Stimulated activated CD8-positive, alpha-beta memory T cell treated with anti-CD3 and anti-CD28 coated beads, Interleukin-4, amount 100 ng/mL, for 48 hours (primary cell): ENCODE results near the gene ACE.

Experiments used
- DNase-seq: peaks from one replicate; pipeline ENCODE4 v3.0.0-alpha.2; 2020

The ACE gene

DNA sequence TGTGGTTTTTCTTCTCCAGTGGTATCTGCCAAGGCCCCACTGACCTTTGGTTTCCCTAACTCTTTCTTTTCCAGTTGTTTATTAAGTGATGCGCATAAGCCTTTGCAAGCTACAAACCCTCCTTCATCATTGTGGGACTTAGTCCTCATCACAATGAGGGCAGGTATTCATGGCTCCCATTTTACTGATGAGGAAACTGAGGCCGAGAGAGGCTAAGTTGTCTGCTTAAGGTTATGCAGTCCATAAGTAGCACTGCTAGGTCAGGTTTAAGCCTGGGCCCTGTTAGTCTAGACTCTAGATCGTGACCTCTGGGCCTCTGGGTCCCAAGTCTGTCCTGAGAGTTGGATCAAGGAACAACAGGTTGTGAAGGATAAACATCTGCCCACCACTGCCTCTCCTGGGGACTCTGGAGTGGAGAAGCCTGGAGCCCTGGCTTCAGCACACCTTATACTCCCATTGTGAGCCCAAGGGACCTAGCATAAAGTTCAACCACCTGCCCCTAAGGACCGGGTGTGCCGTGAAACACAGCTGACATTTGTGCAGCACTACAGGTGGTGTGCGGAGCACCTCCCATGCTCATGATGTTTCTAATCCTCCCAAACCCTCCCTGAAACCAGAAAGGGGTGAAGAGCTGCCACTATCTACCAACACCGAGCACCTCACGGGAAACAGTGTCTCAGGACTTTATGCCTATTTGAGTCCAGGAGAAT is 41.1 kb downstream of the ACE start:
- DNase-seq, result no peak

DNA sequence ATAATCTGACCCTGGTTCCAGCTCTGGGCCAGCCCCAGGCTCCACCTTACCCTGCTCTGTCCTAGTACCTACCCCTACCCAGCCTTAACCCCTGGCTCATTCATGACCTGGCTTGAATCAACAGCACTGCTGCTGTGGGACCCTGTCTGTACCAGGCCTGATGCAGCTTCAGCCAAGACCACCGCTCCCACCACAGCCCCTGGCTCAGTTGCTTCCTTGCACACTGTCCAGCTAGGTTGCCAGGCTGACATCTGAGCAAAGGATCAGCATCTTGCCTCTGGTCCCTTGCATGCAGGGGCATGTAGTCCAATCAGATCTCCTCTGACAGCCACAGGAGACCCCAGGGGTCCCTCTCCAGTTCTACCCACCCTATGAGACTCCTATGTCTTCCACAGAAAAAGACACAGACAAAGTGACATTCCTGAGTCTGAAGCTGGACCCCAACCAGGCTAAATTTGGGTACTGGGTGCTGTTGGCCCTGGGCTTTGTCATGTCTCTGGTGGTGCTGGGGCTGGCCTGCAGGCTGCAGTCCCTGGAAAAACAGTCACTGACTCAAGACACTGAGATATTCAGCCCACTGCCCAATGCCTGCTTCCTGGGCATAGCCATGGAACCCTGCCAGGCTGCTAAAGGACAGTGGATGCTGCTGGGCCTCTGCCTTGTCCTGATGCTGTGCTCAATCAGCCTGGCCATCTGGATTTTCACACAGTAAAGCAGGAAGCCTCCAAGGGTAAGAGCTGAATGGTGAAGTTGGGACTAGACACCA is 42.4 kb downstream of the ACE start:
- DNase-seq, result no peak

DNA sequence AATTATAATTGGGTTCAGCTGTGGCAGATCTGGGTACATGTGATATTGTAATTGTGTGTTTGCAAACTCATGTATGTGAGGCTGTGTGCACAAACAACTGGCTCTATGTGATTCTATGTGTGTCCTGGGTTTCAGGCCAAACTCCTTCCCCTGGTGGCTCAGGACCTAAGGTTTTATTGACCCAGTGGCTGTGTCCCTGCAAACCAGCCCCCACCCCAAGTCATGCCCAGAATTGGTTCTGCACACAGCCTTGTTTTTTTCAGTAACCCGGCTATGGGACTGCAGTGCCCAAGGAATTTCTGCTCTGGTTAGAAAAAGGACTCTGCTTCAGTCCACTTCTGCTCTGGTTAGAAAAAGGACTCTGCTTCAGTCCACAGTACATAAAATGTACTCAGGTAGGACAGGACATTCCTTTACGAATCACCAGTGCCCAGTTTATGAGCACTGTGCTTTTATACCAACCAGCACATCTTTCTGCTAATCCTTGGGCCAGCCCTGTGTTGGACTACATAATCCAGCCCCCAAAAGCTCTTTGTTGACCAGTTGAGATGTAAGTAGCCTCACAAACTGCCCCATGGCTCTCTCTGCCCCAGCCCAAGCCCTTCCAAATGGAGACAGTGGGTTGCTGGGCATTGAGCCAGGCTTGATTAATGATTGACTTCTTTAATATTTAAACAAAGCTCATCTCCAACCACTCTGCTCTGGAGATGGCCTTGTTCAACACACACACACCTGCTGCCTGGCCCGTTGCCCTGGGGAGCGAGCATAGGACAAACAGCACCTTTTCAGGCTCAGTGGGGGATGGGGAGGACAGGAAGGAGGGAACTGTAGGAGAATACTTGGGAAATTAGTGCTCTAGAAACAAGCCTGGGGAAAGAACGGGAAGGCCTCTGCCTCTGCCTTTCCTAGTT is 43.4 kb downstream of the ACE start:
- DNase-seq, result no peak

DNA sequence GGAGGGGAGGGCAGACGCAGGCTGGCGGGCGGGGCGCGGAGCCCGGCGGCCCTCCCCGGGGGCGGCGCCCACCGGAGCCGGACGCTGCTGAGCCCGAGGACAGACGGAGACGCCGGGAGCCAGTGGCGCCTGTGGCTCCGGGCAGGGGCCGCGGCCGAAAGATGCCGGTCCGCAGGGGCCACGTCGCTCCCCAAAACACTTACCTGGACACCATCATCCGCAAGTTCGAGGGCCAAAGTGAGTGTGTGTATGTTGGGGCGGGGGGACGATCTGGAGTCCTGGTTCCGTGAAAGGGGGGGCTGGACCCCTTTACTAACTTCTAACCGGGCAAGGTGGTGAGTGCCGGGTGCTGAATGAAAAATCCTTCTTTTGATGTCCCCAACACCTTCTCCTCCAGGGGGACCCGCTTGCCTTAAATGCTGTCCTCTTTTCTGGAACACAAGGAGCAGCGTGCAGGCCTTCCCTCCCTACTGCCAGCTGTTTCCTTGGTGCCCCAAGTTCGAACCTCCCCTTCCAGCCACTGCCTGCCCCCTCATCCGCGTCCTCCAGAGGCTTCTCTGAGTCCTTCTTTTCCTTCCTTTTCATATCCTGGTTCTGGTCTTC is 46.5 kb downstream of the ACE start, which contains the start of gene KCNH6:
Gene KCNH6 (plus strand): TSS at position 106 of the 603 bp plus-strand sequence. CDS start 56 bp downstream, at position 162.
- no peak for DNase-seq

DNA sequence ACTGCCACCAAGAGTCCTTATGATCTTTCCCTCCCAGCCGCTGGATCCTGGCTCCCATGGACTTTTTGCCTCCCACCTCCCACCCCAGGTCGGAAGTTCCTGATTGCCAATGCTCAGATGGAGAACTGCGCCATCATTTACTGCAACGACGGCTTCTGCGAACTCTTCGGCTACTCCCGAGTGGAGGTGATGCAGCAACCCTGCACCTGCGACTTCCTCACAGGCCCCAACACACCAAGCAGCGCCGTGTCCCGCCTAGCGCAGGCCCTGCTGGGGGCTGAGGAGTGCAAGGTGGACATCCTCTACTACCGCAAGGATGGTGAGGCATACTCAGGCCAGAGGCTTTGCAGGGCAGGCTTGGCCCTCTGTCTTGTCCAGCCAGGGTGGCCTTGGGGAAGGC is 47.2 kb downstream of the ACE start:
- no peak for DNase-seq

DNA sequence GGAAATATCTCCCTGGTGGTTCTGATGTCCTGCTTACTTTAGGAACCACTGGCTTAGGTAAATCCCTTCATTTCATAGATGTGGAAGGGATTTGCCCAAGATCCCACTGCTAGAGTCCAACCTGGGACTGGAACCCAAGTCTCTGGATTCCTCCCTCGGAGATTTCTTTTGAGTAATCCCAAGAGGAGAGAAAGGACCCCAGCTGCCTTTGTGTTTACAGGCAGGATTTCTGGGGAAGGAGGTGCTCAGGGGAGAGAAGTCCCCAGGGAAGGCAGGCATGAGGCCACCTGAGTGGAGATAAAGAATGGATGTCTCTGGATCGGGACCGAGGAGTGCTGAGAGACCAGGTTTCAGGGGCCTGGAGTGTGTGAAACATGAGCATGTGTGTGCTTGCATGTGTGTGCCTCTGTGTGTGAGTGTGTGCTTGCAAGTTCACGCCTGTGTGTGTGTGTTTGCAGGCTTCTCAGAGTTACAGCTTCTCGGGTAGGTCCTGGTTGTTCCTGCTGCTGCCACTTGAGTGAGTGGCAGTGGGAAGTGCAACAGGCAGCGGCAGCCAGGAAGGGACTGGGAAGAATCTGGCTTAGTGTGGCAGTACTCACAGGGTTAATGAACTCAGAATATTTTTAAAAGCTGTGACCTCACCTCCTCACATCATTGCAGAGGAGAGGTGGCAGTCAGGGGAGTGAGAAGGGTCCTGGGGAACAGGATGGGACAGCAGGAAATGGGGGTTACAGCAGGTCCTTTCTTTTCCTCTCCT is 48.5 kb downstream of the ACE start:
- no peak for DNase-seq

DNA sequence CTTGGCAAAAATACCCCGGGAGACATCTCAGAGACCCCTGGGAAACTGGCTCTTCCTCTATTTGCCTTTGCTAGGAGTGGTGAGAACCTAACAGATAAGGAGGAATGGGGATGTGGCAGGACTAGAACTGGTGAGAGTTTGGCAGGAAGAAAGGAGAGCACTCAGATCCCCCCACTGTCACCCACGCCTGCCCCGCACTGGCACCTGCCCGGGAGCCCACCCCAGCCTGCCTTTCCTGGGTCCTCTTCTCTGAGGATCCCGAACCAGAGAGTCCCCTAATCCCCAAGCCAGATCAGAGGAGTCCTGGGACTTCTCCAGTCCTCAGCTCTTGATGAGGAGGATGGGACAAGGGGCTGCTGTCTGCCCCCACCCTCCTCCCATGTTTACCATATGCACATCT is 50.0 kb downstream of the ACE start:
- DNase-seq, result no peak

DNA sequence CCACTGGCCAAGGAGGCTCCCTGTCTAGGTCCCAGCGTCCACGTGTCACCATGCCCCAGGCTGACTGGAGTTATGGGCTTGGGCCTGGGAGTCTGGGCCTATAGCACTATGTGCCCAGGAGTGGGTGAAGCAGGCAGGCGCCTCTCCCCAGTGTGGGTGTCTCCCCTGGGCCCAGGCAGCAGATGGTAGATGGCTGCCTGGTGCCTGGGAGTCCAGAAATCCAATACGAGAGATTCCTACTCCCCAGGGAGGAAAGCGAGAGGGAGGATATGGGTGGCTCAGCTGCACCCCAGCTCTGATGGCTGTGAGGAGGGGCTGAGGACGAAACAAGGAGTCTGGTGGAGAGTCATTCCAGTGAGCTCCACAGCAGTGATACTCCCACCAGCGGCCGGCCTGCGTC is 51.3 kb downstream of the ACE start:
- DNase-seq, result no peak

DNA sequence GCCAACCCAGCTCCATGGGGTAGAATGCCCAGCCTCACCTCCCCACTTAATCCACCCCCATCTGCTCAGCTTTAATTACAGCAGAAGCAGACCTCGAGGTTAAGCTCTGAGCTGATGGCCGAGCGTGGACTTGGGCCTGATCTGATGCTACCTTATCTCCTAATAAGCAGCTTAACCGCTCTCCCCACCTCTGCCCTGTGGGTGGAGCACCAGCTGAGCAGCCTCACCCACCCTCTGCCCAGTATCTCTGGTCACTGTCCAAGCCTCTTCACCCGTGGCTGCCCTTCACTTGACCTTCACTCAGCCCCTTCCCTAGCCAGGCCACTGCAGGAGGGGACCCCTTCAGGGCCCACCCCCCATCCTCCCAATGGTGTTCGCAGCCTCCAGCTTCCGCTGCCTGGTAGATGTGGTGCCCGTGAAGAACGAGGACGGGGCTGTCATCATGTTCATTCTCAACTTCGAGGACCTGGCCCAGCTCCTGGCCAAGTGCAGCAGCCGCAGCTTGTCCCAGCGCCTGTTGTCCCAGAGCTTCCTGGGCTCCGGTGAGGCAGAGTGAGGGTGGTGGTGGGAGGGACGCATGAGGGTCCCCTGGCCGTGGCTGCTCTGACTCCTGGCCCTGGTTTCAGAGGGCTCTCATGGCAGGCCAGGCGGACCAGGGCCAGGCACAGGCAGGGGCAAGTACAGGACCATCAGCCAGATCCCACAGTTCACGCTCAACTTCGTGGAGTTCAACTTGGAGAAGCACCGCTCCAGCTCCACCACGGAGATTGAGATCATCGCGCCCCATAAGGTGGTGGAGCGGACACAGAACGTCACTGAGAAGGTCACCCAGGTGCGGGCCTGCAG is 53.1 kb downstream of the ACE start:
- DNase-seq, result no peak

DNA sequence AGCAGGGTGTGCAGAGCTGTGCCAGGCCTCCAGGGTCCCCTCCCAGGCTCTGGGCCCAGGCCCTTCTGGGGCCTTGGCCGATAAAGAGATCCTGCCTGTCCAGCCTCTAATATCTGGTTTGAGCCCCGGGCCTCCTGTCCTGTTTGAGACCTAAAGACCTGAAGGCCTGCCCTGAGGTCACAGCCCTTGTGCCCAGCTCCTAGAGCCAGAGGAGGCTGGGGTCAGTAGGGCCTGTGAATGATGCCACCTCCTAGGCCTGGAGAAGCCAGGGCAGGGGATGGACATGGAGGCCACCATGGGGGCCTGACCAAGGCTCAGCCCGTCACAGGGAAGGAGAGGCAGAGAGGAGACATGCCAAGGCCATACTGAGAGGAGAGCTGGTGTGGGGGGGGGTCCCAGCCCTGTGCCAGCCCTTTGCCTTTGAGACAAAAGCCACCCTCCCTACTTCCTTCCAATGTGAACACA is 53.7 kb downstream of the ACE start:
- no peak for DNase-seq

DNA sequence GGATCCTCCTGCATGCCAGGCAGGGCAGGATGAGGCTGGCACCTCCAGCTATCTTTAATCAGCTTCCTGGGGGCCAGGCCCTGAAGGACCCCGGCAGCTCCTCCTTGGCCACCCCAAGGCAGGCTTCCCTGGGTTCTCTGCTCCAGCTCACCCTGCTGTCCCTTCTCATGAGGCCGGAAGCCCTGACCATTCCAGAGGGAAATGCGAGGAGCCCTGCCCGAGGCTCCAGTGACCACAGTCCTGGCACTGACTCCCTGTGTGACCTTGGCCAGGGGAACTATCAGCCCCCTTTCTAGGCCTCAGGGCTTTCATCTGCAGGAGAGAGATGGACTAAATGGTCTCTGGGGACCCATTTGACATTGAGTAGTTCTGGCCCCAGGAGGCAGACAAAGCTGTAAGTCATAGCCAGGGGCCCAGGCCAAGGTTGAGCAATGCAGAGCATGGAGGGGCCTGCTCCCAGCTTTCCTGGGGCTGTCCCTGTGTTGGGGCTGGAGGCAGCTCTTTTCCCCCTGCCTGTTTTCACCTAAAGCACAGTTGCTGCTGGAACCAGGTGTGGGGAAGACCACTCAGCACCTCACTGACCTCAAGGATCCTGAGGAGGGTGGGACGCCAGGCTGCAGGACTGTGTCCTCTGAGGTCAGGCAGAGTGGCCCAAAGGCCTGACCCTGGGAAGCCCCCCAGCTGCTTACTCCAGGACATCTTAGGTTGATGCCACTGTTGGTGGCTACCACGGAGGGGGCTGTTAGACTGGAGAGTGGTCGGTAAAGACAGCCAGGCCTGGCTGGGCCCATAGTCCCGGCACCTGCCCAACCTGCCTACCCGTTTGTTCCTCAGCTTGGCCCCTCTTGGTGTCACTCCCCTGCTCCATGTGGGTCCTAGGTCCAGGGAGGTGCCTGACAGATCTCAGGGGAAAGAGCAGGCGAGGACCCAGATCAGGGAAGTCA is 54.4 kb downstream of the ACE start:
- no peak for DNase-seq

DNA sequence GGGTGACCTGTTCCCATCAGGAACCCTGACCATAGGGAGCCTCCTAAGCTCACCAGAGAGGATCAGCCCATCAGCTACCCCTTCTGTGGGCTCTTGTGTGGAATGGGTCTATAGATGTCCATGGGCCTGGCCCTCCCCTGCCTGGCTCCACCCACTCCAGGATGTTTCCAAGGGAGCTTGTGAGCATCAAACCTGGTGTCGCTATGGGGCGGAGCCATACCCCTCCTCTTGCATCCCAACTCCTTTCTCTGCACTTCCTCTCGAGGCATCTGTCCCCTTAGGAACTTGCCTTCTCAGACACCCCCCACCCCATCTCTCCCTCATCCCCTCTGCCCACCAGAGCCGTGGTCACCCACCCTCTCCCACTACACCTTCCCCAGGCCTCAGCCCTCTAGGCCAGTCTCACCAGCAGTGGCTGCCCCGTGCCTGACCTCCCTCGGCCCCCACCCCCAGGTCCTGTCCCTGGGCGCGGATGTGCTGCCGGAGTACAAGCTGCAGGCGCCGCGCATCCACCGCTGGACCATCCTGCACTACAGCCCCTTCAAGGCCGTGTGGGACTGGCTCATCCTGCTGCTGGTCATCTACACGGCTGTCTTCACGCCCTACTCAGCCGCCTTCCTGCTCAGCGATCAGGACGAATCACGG is 56.7 kb downstream of the ACE start:
- no peak for DNase-seq

DNA sequence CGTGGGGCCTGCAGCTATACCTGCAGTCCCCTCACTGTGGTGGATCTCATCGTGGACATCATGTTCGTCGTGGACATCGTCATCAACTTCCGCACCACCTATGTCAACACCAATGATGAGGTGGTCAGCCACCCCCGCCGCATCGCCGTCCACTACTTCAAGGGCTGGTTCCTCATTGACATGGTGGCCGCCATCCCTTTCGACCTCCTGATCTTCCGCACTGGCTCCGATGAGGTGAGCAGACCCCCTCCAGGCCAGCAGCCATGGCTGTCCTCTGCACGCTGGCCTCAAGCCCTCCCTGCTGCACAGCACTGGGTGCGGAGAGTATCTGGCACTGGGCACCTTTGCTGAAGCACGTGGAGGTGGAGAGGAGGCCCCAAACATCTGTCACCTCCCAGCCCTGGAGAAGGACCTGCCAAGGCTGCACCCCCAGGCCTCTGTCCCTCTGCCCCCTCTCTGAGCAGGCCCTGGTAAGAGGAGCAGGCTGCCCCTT is 57.3 kb downstream of the ACE start:
- no peak for DNase-seq

DNA sequence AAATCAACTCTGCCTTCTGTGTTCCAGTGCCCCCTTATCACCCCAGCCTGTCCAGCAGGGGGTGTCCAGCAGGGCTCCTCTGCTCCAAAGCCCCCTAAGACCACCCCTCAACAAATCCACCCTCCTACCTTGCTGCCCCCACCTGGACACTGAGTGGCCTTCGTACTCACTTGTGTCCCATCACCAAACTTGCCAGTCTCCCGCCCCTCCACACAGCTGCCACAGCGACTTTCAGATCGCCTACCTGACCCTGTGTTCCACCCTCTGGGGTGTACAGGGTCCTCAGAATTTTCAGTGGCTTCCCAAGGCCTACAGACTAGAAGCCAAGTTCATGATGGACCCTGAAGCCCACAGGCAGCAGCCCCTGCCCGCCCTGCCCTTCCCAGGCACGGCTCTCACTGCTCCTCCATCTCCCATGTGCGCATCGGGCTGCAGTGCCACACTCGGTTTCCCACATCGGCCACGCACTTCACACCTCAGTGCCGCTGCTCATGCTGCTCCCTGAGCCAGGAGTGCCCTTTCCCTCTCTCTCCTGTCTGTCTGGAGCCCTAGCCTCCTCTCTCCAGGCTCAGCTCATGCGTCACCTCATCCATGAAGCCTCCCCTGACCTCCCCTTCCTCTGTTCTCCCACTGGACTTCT is 58.1 kb downstream of the ACE start:
- no peak for DNase-seq

DNA sequence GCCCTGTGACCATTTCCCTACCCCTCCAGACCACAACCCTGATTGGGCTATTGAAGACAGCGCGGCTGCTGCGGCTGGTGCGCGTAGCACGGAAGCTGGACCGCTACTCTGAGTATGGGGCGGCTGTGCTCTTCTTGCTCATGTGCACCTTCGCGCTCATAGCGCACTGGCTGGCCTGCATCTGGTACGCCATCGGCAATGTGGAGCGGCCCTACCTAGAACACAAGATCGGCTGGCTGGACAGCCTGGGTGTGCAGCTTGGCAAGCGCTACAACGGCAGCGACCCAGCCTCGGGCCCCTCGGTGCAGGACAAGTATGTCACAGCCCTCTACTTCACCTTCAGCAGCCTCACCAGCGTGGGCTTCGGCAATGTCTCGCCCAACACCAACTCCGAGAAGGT is 58.8 kb downstream of the ACE start:
- DNase-seq, result no peak

DNA sequence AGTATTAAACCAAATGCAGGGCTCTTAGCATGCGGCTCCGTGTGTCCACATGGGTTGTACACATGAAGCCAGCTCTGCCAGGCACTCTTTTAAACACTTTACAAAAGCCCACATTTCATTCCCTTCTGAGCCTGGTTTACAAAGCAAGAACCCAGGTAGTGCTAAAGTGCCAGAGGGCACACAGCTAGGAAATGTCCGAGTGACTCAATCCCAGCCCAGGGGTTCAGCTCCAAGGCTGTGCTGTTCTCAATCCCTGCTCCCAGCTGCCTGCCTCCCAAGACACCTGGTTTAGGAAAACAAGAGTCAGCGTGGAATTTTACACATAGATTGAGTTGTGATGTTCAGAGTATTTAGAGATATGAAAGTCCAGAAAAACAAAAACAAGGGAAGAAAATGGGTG is 60.1 kb downstream of the ACE start:
- DNase-seq, result no peak

DNA sequence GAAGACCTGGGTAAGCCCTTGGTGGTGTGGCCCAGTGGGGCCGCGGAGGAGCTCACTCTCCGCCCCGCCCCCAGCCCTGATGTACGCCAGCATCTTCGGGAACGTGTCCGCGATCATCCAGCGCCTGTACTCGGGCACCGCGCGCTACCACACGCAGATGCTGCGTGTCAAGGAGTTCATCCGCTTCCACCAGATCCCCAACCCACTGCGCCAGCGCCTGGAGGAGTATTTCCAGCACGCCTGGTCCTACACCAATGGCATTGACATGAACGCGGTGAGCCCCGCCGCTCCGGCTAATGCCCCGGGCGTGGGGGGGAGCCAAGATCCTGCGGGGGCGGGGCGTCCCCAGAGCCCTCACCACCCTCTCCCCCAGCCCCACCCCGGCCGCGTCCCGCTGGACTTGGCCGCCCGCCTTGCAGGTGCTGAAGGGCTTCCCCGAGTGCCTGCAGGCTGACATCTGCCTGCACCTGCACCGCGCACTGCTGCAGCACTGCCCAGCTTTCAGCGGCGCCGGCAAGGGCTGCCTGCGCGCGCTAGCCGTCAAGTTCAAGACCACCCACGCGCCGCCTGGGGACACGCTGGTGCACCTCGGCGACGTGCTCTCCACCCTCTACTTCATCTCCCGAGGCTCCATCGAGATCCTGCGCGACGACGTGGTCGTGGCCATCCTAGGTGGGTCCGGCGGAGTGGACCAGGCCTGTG is 61.3 kb downstream of the ACE start:
- peak; percentile 39 for DNase-seq
